ENCODE data around the gene NUDT5. TPM values are rescaled to one million over a fixed set of nuclear protein-coding genes. Genes with fewer than 3 reads are reported as not detected.

NUDT5 gene
- polyA plus RNA-seq, 1 of the 3 experiments (the other 2 are of a cell fraction), result 61.2 TPM

GRCh38 chr10:12218991-12219390 lies 23.3 kb upstream of the NUDT5 start:
- Histone ChIP-seq H3K27ac (ENCODE audit: low read depth in 2 of 2, low read length in 1 of 2) (no peak overlapping the region), H3F3A (replicated peaks; ENCODE audit: insufficient read depth) (peaks cover 14% of the 10 kb centered on the region), H3K9me3 (no peaks in the 10 kb centered on the region), H3K4me1 (ENCODE audit: control insufficient read depth in 1 of 2, insufficient read depth in 2 of 2, low read depth in 1 of 2, low read length in 1 of 2) (peaks cover 0 to 3% of the 10 kb centered on the region in 2 experiments; a peak in 2 of 4 replicates), H3K9ac (no peak overlapping the region), H3K4me2 (no peak overlapping the region), H2AFZ (ENCODE audit: low read depth) (no peak overlapping the region), H3K27me3 (ENCODE audit: insufficient read depth) (no peaks in the 10 kb centered on the region), H3K79me2 (ENCODE audit: insufficient read depth) (peaks cover 55% of the 10 kb centered on the region), H3K36me3 (replicated peaks in 1 of 2; ENCODE audit: control insufficient read depth in 1 of 2, insufficient read depth in 2 of 2, low read length in 1 of 2) (peaks cover 50 to 54% of the 10 kb centered on the region in 2 experiments), H3K9me2 (no peaks in the 10 kb centered on the region), H4K20me1 (ENCODE audit: insufficient read depth) (no peaks in the 10 kb centered on the region; the same call in 1 of the 2 replicates), H3K4me3 (ENCODE audit: low read depth in 2 of 2, low read length in 1 of 2) (no peak overlapping the region)
- 91% methylated on average over 8 of the region's 8 CpGs for WGBS (ENCODE audit: low lambda C conversion rate)
- ChIA-PET POLR2A (no interaction called here), CTCF (no interaction called here)
- DNase-seq, result no peak
- TF ChIP-seq JUND (IDR thresholded peaks at IDR 0.05) (no peak), NRF1 (IDR thresholded peaks at IDR 0.05; ENCODE audit: low read depth, low read length) (no peak), SIN3A (IDR thresholded peaks at IDR 0.05; ENCODE audit: borderline replicate concordance, low read depth, low read length) (no peak), REST (IDR thresholded peaks at IDR 0.05; ENCODE audit: low read depth, low read length) (no peak), MAX (IDR thresholded peaks at IDR 0.05; ENCODE audit: low read depth) (no peak), FOXJ3 (CRISPR knock-in tag; IDR thresholded peaks at IDR 0.05) (no peak), FOSL2 (IDR thresholded peaks at IDR 0.05; ENCODE audit: borderline replicate concordance, low read depth) (no peak), GATA2 (CRISPR knock-in tag; IDR thresholded peaks at IDR 0.05) (no peak), GABPA (IDR thresholded peaks at IDR 0.05; ENCODE audit: low read depth) (no peak)
- TF ChIP-seq, protein P1, sequence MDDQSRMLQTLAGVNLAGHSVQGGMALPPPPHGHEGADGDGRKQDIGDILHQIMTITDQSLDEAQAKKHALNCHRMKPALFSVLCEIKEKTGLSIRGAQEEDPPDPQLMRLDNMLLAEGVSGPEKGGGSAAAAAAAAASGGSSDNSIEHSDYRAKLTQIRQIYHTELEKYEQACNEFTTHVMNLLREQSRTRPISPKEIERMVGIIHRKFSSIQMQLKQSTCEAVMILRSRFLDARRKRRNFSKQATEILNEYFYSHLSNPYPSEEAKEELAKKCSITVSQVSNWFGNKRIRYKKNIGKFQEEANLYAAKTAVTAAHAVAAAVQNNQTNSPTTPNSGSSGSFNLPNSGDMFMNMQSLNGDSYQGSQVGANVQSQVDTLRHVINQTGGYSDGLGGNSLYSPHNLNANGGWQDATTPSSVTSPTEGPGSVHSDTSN (IDR thresholded peaks at IDR 0.05), result no peak
- TF ChIP-seq, protein P2, sequence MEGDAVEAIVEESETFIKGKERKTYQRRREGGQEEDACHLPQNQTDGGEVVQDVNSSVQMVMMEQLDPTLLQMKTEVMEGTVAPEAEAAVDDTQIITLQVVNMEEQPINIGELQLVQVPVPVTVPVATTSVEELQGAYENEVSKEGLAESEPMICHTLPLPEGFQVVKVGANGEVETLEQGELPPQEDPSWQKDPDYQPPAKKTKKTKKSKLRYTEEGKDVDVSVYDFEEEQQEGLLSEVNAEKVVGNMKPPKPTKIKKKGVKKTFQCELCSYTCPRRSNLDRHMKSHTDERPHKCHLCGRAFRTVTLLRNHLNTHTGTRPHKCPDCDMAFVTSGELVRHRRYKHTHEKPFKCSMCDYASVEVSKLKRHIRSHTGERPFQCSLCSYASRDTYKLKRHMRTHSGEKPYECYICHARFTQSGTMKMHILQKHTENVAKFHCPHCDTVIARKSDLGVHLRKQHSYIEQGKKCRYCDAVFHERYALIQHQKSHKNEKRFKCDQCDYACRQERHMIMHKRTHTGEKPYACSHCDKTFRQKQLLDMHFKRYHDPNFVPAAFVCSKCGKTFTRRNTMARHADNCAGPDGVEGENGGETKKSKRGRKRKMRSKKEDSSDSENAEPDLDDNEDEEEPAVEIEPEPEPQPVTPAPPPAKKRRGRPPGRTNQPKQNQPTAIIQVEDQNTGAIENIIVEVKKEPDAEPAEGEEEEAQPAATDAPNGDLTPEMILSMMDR (IDR thresholded peaks at IDR 0.05), result no peak
